GM10266 (cell line): ENCODE results near the gene SLC2A13.

Experiments used
- DNase-seq: peaks from one replicate; pipeline ENCODE4 v3.0.0; 2012; ENCODE audit errors: extremely low spot score
- CTCF ChIP-seq: IDR thresholded peaks from 2 replicates; pipeline ENCODE4 v1.5.1; 2012; ENCODE audit warnings: mild to moderate bottlenecking, low read depth; ENCODE audit not compliant: control insufficient read depth, insufficient read depth; ENCODE audit errors: missing control alignments

SLC2A13 gene

DNA sequence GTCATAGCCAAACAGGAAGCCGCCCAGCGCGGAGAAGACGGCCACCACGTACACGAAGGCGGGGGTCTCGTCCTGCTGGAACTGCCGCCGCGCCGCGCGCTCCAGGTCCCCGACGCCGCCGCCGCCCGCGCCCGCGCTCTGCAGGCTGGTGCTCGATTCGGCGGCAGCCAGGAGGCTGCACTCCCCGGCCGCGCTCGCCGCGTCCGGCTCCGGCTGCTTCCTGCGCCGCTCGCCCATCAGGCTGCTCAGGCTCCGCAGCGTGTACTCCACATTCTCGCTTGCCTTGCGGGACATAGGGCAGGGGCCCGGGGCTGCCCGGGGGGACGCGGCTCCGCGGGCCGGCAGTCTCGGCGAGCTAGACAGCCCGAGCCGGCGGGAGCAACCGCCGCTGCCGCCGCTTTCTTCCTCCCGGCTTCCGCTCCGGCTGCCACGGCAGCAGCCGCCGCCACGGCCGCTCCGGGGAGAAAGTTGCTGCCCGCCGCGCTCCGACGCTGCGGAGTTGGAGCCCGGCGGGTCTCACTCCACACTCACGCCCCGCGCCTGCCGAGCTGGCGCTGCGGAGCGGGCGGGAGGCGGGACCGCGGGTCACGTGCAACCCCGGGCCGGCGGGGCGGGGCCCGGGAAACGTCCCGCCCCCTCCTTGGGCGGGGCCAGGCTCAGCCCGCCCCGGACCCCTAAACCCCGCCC lies at the start of gene SLC2A13:
TSS of gene SLC2A13 (minus strand) at position 567 of the 687 bp plus-strand sequence. CDS start at position 294, 273 bp downstream.
- peak; percentile 90 for DNase-seq
- TF ChIP-seq CTCF, result no peak

DNA sequence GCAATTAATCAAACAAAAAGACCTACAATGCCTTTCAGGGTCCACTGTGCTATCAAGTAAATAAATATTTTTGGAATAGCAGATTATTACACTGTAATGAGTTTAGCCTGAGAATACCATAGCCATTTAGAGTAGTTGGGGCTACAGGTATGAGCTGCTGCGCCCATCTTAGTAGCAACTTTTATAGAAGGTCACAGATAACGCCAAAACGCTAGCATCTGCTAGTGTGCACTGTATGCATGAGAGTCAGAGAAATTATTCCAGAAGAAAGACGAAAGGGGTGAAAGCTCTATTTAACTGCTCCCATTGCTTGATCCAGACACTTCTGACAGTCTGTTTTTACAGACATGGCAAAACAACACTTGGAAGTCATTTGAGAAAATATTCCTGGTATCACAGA lies 48.5 kb upstream of the SLC2A13 start:
- no peak for DNase-seq
- no peak for TF ChIP-seq CTCF

DNA sequence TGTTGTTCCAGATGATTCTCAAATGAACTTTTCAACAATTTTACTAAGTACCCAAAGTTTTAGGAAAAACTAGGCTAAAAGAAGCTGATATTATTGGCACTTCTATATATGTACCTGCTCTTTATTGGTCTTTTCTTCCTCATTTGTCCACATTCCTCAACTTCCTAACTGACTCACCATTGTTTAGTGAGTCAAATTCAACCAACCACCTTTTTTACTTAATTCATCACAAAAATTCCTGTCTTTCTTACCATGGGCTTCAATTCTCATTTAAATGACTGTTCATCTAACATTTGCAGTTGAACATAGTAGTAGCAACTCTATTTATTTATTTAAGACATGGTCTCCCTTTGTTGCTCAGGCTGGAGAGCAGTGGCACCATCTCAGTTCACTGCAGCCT lies 47.6 kb upstream of the SLC2A13 start:
- TF ChIP-seq CTCF, result no peak
- no peak for DNase-seq

DNA sequence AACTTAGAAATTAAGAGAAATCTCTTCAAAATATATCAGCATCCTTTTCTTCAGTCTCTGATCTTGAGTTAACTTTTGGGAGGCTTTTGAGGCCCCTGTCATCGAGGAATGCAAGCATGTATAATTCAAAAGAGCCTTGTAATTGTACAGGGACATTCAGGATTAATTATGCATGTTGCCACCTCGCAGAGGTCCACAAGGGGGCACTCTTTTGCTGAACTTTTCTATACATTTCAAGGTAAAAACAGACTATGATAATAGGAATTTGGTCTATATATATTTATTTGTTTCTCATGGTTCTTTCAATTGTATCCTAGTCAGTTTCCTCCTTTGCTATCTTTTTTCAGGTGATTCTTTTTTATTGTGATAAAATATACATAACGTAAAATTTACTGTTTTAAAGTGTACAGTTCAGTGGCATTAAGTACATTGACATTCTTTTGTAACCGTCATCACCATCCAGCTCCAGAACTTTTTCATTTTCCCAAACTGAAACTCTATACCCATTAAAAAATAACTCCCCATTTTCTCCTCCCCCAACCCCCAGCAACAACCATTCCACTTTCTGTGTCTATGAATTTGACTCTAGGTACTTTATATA lies 47.0 kb upstream of the SLC2A13 start:
- peak; percentile 14 for DNase-seq

GRCh38 chr12:40149673-40150260 lies 43.9 kb upstream of the SLC2A13 start:
- DNase-seq, result no peak
- TF ChIP-seq CTCF, result no peak

More for the DNA sequence above, 47.0 kb upstream of the SLC2A13 start:
- peak; percentile 76 for TF ChIP-seq CTCF

DNA sequence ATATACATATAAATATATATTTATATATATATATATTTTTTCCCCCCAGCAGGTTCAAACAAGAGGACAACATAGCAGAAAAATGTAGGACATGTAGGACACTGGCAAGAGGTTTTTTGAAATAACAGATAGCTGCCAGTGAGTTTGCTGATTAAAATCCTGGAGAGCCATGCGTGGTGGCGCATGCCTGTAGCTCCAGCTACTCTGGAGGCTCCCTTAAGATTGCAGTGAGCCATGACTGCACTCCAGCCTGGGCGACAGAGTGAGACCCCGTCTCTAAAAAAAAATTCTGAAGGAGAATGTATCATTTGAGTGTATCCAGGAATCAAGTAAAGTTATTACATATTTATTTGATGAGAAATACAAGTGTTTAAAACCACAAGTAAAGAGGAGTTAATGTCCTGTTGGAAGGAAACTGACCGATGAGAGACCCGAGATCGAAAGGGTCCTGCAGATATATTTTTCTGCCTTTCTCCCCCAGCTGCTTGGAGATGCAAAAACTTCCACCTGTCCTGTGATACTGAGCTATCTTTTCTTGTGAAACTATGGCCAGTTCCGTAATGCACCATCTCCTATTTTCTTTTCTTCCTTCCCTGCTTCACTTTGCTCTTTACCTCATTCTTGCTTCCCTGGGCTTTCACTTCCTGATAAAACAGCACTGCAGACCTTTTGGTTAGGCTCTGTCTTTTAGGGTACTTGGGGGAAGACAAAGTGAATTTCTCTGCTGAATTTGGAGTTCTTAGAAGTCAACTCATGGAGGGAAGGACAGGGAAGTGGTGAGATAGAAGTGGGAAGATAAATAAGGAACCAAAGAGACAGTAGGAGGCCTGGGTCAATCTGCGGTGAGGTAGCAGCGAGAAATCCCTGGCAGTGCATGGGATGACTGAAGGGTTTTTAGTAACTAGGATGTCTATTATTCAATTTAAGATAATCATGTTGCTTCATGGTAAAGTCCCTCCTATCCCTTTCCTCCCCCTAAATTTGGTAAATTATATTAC lies 41.2 kb upstream of the SLC2A13 start:
- TF ChIP-seq CTCF, result no peak
- no peak for DNase-seq

- no peak for DNase-seq
- no peak for TF ChIP-seq CTCF
These were observed 40.0 kb upstream of the SLC2A13 start for GRCh38 chr12:40145896-40146295.
